ENCODE results near the gene ZDHHC1.
"Not testable (repeated sequence)": the region's sequence is repeated elsewhere in the genome, so short reads cannot be mapped to it uniquely, and the experiment has no call there.

Gene ZDHHC1

GRCh38 chr16:67392301-67393059 lies 23.8 kb downstream of the ZDHHC1 start:
- no peak for DNase-seq

GRCh38 chr16:67391424-67392300 lies 24.6 kb downstream of the ZDHHC1 start:
- no peak for DNase-seq

- DNase-seq, result no peak
These were observed 25.4 kb downstream of the ZDHHC1 start for GRCh38 chr16:67390816-67391423.

GRCh38 chr16:67389911-67390815 lies 26.1 kb downstream of the ZDHHC1 start:
- DNase-seq, result no peak

GRCh38 chr16:67388591-67388990 lies 27.7 kb downstream of the ZDHHC1 start:
- no peak for DNase-seq

- no peak for DNase-seq
These were observed 28.1 kb downstream of the ZDHHC1 start for GRCh38 chr16:67388191-67388590.

GRCh38 chr16:67387479-67388079 lies 28.7 kb downstream of the ZDHHC1 start:
- DNase-seq, result no peak

- DNase-seq, result no peak
These were observed 29.3 kb downstream of the ZDHHC1 start for GRCh38 chr16:67386861-67387455.

GRCh38 chr16:67384778-67385510 lies 31.3 kb downstream of the ZDHHC1 start:
- DNase-seq, result no peak

- no peak for DNase-seq
These were observed 33.0 kb downstream of the ZDHHC1 start for GRCh38 chr16:67383284-67383683.

- no peak for DNase-seq
These were observed 37.6 kb downstream of the ZDHHC1 start for GRCh38 chr16:67378642-67379041.

GRCh38 chr16:67376012-67376411 lies 40.3 kb downstream of the ZDHHC1 start:
- not testable (repeated sequence) for DNase-seq

- no peak for DNase-seq
These were observed 43.6 kb downstream of the ZDHHC1 start for GRCh38 chr16:67372664-67373063.

GRCh38 chr16:67370661-67371060 lies 45.6 kb downstream of the ZDHHC1 start:
- no peak for DNase-seq

GRCh38 chr16:67364600-67365235 lies 51.6 kb downstream of the ZDHHC1 start:
- DNase-seq, result no peak

GRCh38 chr16:67361038-67361437 lies 55.2 kb downstream of the ZDHHC1 start:
- DNase-seq, result no peak

GRCh38 chr16:67359540-67360269 lies 56.6 kb downstream of the ZDHHC1 start:
- DNase-seq, result not testable (repeated sequence)

GRCh38 chr16:67357561-67357960 lies 58.7 kb downstream of the ZDHHC1 start:
- DNase-seq, result no peak

- DNase-seq, result no peak
These were observed 59.9 kb downstream of the ZDHHC1 start for GRCh38 chr16:67356396-67356795.

All from fibroblast of skin of abdomen (primary cell).